Measurements from ENCODE around the gene FARSB. TPM values are rescaled to one million over a fixed set of nuclear protein-coding genes. Genes with fewer than 3 reads are reported as not detected.

FARSB gene
- total RNA-seq, 1 donor from 2014 or later = 20.0 TPM

DNA sequence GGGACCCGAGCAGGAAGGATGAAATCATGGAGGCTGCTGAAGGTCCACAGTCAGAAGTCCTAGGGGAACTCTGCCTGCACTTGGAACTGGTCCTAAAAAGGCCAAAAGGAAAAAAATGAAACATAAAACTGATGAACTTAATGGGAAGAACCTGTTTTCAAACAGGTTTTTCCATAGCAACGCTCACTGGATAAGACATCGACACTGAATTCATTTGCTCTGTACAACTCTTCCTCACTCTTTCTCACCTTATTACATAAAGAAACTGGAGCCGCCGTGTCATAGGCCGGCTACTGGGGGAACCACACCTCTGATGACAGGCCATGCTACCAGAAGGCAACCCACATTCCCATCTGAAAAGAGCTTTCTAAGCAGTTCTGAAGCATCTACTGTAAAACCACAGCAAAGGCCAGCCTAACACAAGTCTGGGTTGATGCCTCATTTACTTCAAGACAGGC lies 83.6 kb downstream of the FARSB start:
- H3K36me3 ChIP-seq (ENCODE audit: control insufficient read depth, insufficient read depth, low read length) = no peaks in the 10 kb centered on the region
- TF ChIP-seq, protein P1, sequence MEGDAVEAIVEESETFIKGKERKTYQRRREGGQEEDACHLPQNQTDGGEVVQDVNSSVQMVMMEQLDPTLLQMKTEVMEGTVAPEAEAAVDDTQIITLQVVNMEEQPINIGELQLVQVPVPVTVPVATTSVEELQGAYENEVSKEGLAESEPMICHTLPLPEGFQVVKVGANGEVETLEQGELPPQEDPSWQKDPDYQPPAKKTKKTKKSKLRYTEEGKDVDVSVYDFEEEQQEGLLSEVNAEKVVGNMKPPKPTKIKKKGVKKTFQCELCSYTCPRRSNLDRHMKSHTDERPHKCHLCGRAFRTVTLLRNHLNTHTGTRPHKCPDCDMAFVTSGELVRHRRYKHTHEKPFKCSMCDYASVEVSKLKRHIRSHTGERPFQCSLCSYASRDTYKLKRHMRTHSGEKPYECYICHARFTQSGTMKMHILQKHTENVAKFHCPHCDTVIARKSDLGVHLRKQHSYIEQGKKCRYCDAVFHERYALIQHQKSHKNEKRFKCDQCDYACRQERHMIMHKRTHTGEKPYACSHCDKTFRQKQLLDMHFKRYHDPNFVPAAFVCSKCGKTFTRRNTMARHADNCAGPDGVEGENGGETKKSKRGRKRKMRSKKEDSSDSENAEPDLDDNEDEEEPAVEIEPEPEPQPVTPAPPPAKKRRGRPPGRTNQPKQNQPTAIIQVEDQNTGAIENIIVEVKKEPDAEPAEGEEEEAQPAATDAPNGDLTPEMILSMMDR (IDR thresholded peaks at IDR 0.05; ENCODE audit: insufficient read depth, low read length, poor library complexity, severe bottlenecking) = no peak
- no peaks in the 10 kb centered on the region for H3K27me3 ChIP-seq (ENCODE audit: control insufficient read depth, insufficient read depth, low read length)
- DNase-seq (ENCODE audit: low read depth) = no peak
- no peak overlapping the region for H3K4me3 ChIP-seq (ENCODE audit: low read depth, low read length)

DNA sequence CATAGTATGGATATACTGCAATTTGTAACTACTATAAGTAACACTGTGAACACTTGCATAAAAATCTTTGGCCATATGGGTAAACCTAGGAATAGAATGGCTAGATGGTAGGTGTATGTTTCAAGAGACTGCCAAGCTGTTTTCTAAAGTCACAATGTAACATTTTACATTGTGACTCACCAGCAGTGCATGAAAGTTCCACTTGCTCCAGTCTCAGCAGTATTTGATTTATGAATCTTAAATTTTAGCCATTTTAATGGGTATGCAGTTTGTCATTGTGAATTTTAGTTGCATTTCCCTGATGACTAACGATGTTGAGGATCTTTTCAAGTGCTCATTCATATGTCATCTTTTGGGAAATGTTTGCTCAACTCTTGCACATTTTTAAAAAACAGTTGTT lies 86.1 kb downstream of the FARSB start:
- no peak for DNase-seq (ENCODE audit: low read depth)
- Histone ChIP-seq H3K36me3 (ENCODE audit: control insufficient read depth, insufficient read depth, low read length) (no peaks in the 10 kb centered on the region), H3K27me3 (ENCODE audit: control insufficient read depth, insufficient read depth, low read length) (no peaks in the 10 kb centered on the region), H3K4me3 (ENCODE audit: low read depth, low read length) (no peak overlapping the region)
- TF ChIP-seq, protein P1 (IDR thresholded peaks at IDR 0.05; ENCODE audit: insufficient read depth, low read length, poor library complexity, severe bottlenecking) = no peak

DNA sequence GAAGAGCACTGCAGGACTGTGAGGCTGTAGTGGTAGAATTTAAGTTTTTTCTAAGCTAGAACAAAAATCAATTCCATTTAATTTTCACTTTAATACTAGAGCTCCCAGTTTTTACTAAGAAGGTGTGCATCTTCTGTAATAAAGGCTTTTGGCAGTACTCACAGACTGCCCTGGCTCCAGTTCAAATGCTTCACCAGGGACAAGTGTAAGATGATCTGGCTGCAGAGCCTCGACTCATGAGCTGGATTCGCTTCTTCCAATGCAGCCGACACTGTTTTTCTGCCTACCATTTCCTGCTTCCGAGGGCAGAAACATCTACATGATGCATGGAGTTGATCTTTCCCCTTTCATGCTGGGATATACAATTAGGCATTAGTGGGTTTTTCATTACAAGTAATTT lies 87.0 kb downstream of the FARSB start:
- no peak for DNase-seq (ENCODE audit: low read depth)
- TF ChIP-seq, protein P1 (IDR thresholded peaks at IDR 0.05; ENCODE audit: insufficient read depth, low read length, poor library complexity, severe bottlenecking) = no peak
- no peaks in the 10 kb centered on the region for H3K27me3 ChIP-seq (ENCODE audit: control insufficient read depth, insufficient read depth, low read length)
- no peaks in the 10 kb centered on the region for H3K36me3 ChIP-seq (ENCODE audit: control insufficient read depth, insufficient read depth, low read length)
- no peak overlapping the region for H3K4me3 ChIP-seq (ENCODE audit: low read depth, low read length)

DNA sequence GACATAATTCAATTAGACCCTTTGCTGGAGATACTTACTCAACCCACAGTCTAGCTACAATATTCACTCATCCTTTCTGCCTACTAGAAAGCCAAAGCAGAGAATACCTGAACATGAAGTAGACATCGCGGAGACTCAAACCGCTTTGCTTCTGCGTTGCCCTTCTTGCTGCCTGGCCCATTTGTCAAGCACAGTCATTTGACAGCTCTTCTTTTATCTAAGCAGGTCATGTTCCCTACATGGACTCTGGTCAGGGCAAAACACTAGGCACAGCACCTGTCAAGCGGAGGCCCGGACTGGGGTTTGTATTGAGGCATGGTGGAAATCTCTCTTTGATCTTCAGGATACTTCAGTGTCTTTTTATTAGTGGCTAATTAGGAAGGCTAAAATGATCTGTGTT lies 89.7 kb downstream of the FARSB start:
- H3K36me3 ChIP-seq (ENCODE audit: control insufficient read depth, insufficient read depth, low read length) = no peaks in the 10 kb centered on the region
- no peaks in the 10 kb centered on the region for H3K27me3 ChIP-seq (ENCODE audit: control insufficient read depth, insufficient read depth, low read length)
- DNase-seq (ENCODE audit: low read depth) = no peak
- H3K4me3 ChIP-seq (ENCODE audit: low read depth, low read length) = no peak overlapping the region
- TF ChIP-seq, protein P1 (IDR thresholded peaks at IDR 0.05; ENCODE audit: insufficient read depth, low read length, poor library complexity, severe bottlenecking) = no peak

DNA sequence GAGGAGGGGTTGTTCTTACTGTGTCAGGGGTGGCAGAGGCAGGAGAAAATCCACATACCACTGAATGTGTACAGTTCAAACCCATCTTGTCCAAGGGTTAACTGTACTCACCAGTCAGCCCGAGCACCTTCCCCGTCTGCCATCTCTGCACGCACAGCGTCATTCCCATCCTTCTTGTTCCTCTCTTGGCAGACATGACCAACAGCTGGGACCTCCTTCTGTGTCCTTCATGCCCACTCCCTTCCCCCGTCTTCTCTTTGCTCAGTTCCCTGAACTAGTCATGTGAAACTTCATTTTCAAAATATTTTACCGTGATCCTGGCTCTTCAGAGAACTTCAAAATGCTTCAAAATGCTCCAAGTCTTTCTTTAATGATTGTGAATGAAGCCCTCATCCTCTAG lies 92.0 kb downstream of the FARSB start:
- no peak for DNase-seq (ENCODE audit: low read depth)
- Histone ChIP-seq H3K27me3 (ENCODE audit: control insufficient read depth, insufficient read depth, low read length) (no peaks in the 10 kb centered on the region), H3K36me3 (ENCODE audit: control insufficient read depth, insufficient read depth, low read length) (no peaks in the 10 kb centered on the region), H3K4me3 (ENCODE audit: low read depth, low read length) (no peak overlapping the region)
- TF ChIP-seq, protein P1 (IDR thresholded peaks at IDR 0.05; ENCODE audit: insufficient read depth, low read length, poor library complexity, severe bottlenecking) = no peak

DNA sequence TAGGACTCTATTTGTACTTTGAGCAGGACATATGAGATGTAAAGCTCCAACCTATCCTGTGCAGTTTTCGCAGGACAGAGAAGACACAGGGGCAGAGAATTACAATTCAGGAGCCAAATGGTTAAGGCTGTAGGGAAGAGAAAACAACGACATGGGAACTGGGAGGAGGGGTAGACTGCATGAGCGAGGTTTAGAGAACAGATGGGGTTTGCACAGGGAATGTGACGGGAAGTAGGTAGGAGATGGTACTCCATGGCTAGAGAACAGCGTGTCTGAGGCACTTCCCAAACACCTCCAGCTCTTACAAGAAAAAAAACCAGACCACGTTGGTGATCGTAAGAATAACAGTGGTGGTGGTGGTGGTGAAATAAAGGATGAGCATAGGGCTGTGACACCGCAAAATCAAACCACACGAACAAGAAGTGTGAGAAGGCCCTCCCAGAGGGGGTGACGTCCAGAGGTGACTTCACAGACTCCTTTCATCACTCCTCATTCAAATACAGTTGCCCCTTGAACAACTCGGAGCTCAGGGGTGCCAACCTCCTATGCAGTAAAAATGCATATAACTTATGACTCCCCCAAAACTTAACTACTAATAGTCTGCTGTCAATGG lies 92.7 kb downstream of the FARSB start:
- H3K27me3 ChIP-seq (ENCODE audit: control insufficient read depth, insufficient read depth, low read length) = no peaks in the 10 kb centered on the region
- DNase-seq (ENCODE audit: low read depth) = no peak
- H3K4me3 ChIP-seq (ENCODE audit: low read depth, low read length) = no peak overlapping the region
- TF ChIP-seq, protein P1 (IDR thresholded peaks at IDR 0.05; ENCODE audit: insufficient read depth, low read length, poor library complexity, severe bottlenecking) = no peak
- H3K36me3 ChIP-seq (ENCODE audit: control insufficient read depth, insufficient read depth, low read length) = no peaks in the 10 kb centered on the region

Data from kidney epithelial cell (primary cell).